ENCODE measurements around the gene MTMR2.
"Not testable (repeated sequence)": the region's sequence is repeated elsewhere in the genome, so short reads cannot be mapped to it uniquely, and the experiment has no call there.

MTMR2 gene

DNA sequence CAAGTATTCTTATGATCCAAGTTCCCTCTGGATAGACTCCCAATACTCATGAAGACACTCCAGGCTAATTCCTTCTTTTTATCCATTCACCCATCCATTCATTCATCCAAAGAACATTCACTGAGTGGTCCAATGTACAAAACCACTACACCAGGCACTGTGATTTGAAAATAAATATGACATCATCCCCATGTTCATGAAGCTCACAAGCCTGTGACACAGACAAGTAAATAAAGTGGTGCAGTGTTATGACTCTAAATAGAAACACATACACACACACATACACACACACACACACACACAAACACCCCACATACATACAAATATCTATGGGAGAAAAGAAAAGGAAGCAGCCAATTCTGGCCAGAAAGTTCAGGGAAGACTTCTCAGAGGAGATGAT, 35.5 kb downstream of the MTMR2 start:
- no peaks in the 10 kb centered on the region for H3K4me1 ChIP-seq (ENCODE audit: control insufficient read depth, insufficient read depth, low read length)
- no peaks in the 10 kb centered on the region for H3K27me3 ChIP-seq (ENCODE audit: control insufficient read depth, insufficient read depth, low read length)
- H3K4me3 ChIP-seq (ENCODE audit: low read length): no peak overlapping the region
- DNase-seq (ENCODE audit: low read depth, low spot score): no peak
- H3K36me3 ChIP-seq (ENCODE audit: control insufficient read depth, insufficient read depth, low read length): no peaks in the 10 kb centered on the region
- no peaks in the 10 kb centered on the region for H3K9me3 ChIP-seq (ENCODE audit: control insufficient read depth, insufficient read depth, low read length)
- H3K27ac ChIP-seq (ENCODE audit: low read length): no peak overlapping the region

GRCh38 chr11:95886462-95886861, 37.4 kb downstream of the MTMR2 start:
- no peak overlapping the region for H3K4me3 ChIP-seq (ENCODE audit: low read length)
- no CpG with 5 or more reads among the region's 1 CpG for WGBS (ENCODE audit: insufficient coverage, insufficient read length)
- no peak for DNase-seq (ENCODE audit: low read depth, low spot score)
- H3K4me1 ChIP-seq (ENCODE audit: control insufficient read depth, insufficient read depth, low read length): no peaks in the 10 kb centered on the region
- H3K27me3 ChIP-seq (ENCODE audit: control insufficient read depth, insufficient read depth, low read length): no peaks in the 10 kb centered on the region
- no peaks in the 10 kb centered on the region for H3K9me3 ChIP-seq (ENCODE audit: control insufficient read depth, insufficient read depth, low read length)
- H3K27ac ChIP-seq (ENCODE audit: low read length): no peak overlapping the region
- no peaks in the 10 kb centered on the region for H3K36me3 ChIP-seq (ENCODE audit: control insufficient read depth, insufficient read depth, low read length)

DNA sequence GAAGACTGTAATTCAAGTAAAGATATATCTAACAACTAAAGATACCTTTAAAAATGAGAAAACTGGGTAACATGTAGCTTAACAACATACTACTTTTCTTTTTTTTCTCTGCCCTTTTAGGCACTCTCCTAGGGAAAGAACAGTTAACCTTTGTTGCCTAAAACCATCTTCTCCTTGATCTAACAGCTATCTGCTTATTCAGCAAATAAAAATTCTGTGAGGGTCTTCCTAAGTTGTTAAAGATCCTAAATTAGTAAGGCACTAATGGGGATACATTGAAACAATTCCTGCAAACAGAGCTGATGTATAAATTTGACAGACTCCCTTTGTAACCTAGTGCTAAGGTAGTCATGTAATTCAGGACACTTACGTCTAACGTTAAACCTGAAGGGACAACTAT, 39.1 kb downstream of the MTMR2 start:
- no CpG with 5 or more reads among the region's 2 CpGs for WGBS (ENCODE audit: insufficient coverage, insufficient read length)
- Histone ChIP-seq H3K4me3 (ENCODE audit: low read length) (no peak overlapping the region), H3K36me3 (ENCODE audit: control insufficient read depth, insufficient read depth, low read length) (no peaks in the 10 kb centered on the region), H3K4me1 (ENCODE audit: control insufficient read depth, insufficient read depth, low read length) (no peaks in the 10 kb centered on the region), H3K27me3 (ENCODE audit: control insufficient read depth, insufficient read depth, low read length) (no peaks in the 10 kb centered on the region), H3K9me3 (ENCODE audit: control insufficient read depth, insufficient read depth, low read length) (no peaks in the 10 kb centered on the region), H3K27ac (ENCODE audit: low read length) (no peak overlapping the region)
- DNase-seq (ENCODE audit: low read depth, low spot score): no peak

GRCh38 chr11:95884376-95884775, 39.5 kb downstream of the MTMR2 start:
- no peak overlapping the region for H3K27ac ChIP-seq (ENCODE audit: low read length)
- WGBS (ENCODE audit: insufficient coverage, insufficient read length): no CpG with 5 or more reads among the region's 1 CpG
- H3K27me3 ChIP-seq (ENCODE audit: control insufficient read depth, insufficient read depth, low read length): no peaks in the 10 kb centered on the region
- no peaks in the 10 kb centered on the region for H3K4me1 ChIP-seq (ENCODE audit: control insufficient read depth, insufficient read depth, low read length)
- no peaks in the 10 kb centered on the region for H3K9me3 ChIP-seq (ENCODE audit: control insufficient read depth, insufficient read depth, low read length)
- H3K4me3 ChIP-seq (ENCODE audit: low read length): no peak overlapping the region
- DNase-seq (ENCODE audit: low read depth, low spot score): no peak
- H3K36me3 ChIP-seq (ENCODE audit: control insufficient read depth, insufficient read depth, low read length): no peaks in the 10 kb centered on the region

GRCh38 chr11:95883381-95883780, 40.5 kb downstream of the MTMR2 start:
- WGBS (ENCODE audit: insufficient coverage, insufficient read length): no CpG with 5 or more reads among the region's 1 CpG
- H3K27ac ChIP-seq (ENCODE audit: low read length): no peak overlapping the region
- no peaks in the 10 kb centered on the region for H3K9me3 ChIP-seq (ENCODE audit: control insufficient read depth, insufficient read depth, low read length)
- H3K4me3 ChIP-seq (ENCODE audit: low read length): no peak overlapping the region
- DNase-seq (ENCODE audit: low read depth, low spot score): no peak
- no peaks in the 10 kb centered on the region for H3K27me3 ChIP-seq (ENCODE audit: control insufficient read depth, insufficient read depth, low read length)
- no peaks in the 10 kb centered on the region for H3K4me1 ChIP-seq (ENCODE audit: control insufficient read depth, insufficient read depth, low read length)
- H3K36me3 ChIP-seq (ENCODE audit: control insufficient read depth, insufficient read depth, low read length): no peaks in the 10 kb centered on the region

- no peak for DNase-seq (ENCODE audit: low read depth, low spot score)
- Histone ChIP-seq H3K36me3 (ENCODE audit: control insufficient read depth, insufficient read depth, low read length) (no peaks in the 10 kb centered on the region), H3K9me3 (ENCODE audit: control insufficient read depth, insufficient read depth, low read length) (no peaks in the 10 kb centered on the region), H3K27ac (ENCODE audit: low read length) (no peak overlapping the region), H3K4me1 (ENCODE audit: control insufficient read depth, insufficient read depth, low read length) (no peaks in the 10 kb centered on the region), H3K27me3 (ENCODE audit: control insufficient read depth, insufficient read depth, low read length) (no peaks in the 10 kb centered on the region), H3K4me3 (ENCODE audit: low read length) (no peak overlapping the region)
- WGBS (ENCODE audit: insufficient coverage, insufficient read length): no CpG with 5 or more reads among the region's 2 CpGs
These were observed 46.6 kb downstream of the MTMR2 start for GRCh38 chr11:95877291-95877690.

- not testable (repeated sequence) for H3K9me3 ChIP-seq (ENCODE audit: control insufficient read depth, insufficient read depth, low read length); H3K4me1 ChIP-seq (ENCODE audit: control insufficient read depth, insufficient read depth, low read length); H3K27me3 ChIP-seq (ENCODE audit: control insufficient read depth, insufficient read depth, low read length); H3K27ac ChIP-seq (ENCODE audit: low read length); H3K36me3 ChIP-seq (ENCODE audit: control insufficient read depth, insufficient read depth, low read length); DNase-seq (ENCODE audit: low read depth, low spot score); H3K4me3 ChIP-seq (ENCODE audit: low read length)
- no CpG with 5 or more reads among the region's 3 CpGs for WGBS (ENCODE audit: insufficient coverage, insufficient read length)
These were observed 53.0 kb downstream of the MTMR2 start for GRCh38 chr11:95870877-95871276.

GRCh38 chr11:95867105-95867504, 56.8 kb downstream of the MTMR2 start:
- no peaks in the 10 kb centered on the region for H3K4me1 ChIP-seq (ENCODE audit: control insufficient read depth, insufficient read depth, low read length)
- no CpG with 5 or more reads among the region's 6 CpGs for WGBS (ENCODE audit: insufficient coverage, insufficient read length)

DNA sequence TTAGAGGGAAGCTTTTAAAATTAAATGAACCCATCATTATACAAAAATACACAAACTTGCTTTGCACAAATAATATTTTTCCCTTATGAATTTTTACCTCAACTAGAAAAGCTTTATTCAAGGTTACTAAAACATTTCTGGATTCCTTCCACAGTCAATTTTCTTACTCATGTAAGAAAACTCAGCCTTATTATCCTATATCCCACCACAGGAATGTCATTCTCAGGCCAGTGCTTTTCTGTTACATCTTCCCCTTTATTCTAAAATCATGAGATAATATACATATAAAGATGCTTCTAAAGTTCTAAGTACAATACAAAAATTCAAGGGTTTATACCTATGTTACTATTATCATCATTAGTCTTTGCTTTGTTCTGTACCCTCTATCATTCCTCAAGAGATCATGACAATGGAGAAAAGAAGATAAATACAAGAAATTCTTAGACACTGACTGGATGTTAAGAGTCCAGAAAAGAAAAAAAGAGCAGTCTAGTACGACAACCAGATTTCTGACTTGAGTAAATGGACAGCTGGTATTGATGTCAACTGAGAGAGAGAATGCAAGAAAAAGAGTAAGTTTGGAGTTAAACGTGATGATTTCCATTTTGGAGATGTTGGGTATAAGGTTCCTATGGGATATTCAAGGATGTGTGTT, 60.3 kb downstream of the MTMR2 start:
- no peaks in the 10 kb centered on the region for H3K27me3 ChIP-seq (ENCODE audit: control insufficient read depth, insufficient read depth, low read length)
- H3K27ac ChIP-seq (ENCODE audit: low read length): no peak overlapping the region
- H3K36me3 ChIP-seq (ENCODE audit: control insufficient read depth, insufficient read depth, low read length): no peaks in the 10 kb centered on the region
- no peaks in the 10 kb centered on the region for H3K4me1 ChIP-seq (ENCODE audit: control insufficient read depth, insufficient read depth, low read length)
- WGBS (ENCODE audit: insufficient coverage, insufficient read length): 100% methylated on average over 1 of the region's 2 CpGs
- DNase-seq (ENCODE audit: low read depth, low spot score): no peak
- H3K4me3 ChIP-seq (ENCODE audit: low read length): no peak overlapping the region
- H3K9me3 ChIP-seq (ENCODE audit: control insufficient read depth, insufficient read depth, low read length): no peaks in the 10 kb centered on the region

More at GRCh38 chr11:95867105-95867504, 56.8 kb downstream of the MTMR2 start:
- DNase-seq (ENCODE audit: low read depth, low spot score): no peak
- H3K27ac ChIP-seq (ENCODE audit: low read length): no peak overlapping the region
- H3K9me3 ChIP-seq (ENCODE audit: control insufficient read depth, insufficient read depth, low read length): no peaks in the 10 kb centered on the region
- no peaks in the 10 kb centered on the region for H3K36me3 ChIP-seq (ENCODE audit: control insufficient read depth, insufficient read depth, low read length)
- no peak overlapping the region for H3K4me3 ChIP-seq (ENCODE audit: low read length)
- no peaks in the 10 kb centered on the region for H3K27me3 ChIP-seq (ENCODE audit: control insufficient read depth, insufficient read depth, low read length)

DNA sequence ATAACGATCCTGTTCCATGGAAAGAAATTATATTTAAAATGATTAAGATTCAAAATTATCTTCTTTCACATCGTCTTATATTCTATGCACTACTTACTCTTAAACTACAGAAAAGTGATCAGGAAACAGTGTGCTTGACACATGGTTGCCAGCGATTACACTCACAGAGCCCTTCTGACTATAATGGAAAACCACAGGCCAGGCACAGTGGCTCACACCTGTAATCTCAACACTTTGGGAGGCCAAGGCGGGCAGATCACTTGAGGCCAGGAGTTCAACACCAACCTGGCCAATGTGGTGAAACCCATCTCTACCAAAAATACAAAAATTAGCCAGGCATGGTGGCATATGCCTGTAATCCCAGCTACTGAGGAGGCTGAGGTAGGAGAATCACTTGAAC, 63.9 kb downstream of the MTMR2 start:
- DNase-seq (ENCODE audit: low read depth, low spot score); H3K4me1 ChIP-seq (ENCODE audit: control insufficient read depth, insufficient read depth, low read length); H3K4me3 ChIP-seq (ENCODE audit: low read length); H3K27me3 ChIP-seq (ENCODE audit: control insufficient read depth, insufficient read depth, low read length); H3K9me3 ChIP-seq (ENCODE audit: control insufficient read depth, insufficient read depth, low read length); H3K27ac ChIP-seq (ENCODE audit: low read length); H3K36me3 ChIP-seq (ENCODE audit: control insufficient read depth, insufficient read depth, low read length): not testable (repeated sequence)
- no CpG with 5 or more reads among the region's 4 CpGs for WGBS (ENCODE audit: insufficient coverage, insufficient read length)

GRCh38 chr11:95854362-95854761, 69.5 kb downstream of the MTMR2 start:
- H3K27ac ChIP-seq (ENCODE audit: low read length); DNase-seq (ENCODE audit: low read depth, low spot score); H3K9me3 ChIP-seq (ENCODE audit: control insufficient read depth, insufficient read depth, low read length); H3K36me3 ChIP-seq (ENCODE audit: control insufficient read depth, insufficient read depth, low read length); H3K4me3 ChIP-seq (ENCODE audit: low read length); H3K27me3 ChIP-seq (ENCODE audit: control insufficient read depth, insufficient read depth, low read length); H3K4me1 ChIP-seq (ENCODE audit: control insufficient read depth, insufficient read depth, low read length): not testable (repeated sequence)
- no CpG with 5 or more reads among the region's 5 CpGs for WGBS (ENCODE audit: insufficient coverage, insufficient read length)

Data from iPS DF 6.9 (cell line).